OCI-LY7 (cell line): ENCODE data around the gene COX7B. TPM values are rescaled to one million over a fixed set of nuclear protein-coding genes. Genes with fewer than 3 reads are reported as not detected.

Experiments
- BruUV-seq: library from RNA; stranded (reverse); fragments of 400-500 nt; replicated peaks from 2 replicates; lab custom pipeline; 2021; lab: Mats Ljungman, UMichigan
- CTCF ChIA-PET: fragments of 300-600 bp; sonication (Branson Sonifier 250); formaldehyde crosslinking; loops from one replicate; lab custom pipeline; 2022; ENCODE audit warnings: antibody characterized with exemption; ENCODE audit not compliant: unreplicated experiment; lab: Charles Lee
- POLR2A ChIA-PET: fragments of 300-600 bp; sonication (Branson Sonifier 250); formaldehyde crosslinking; loops from one replicate; lab custom pipeline; 2022; ENCODE audit warnings: antibody characterized with exemption; lab: Charles Lee
- DNase-seq: peaks from one replicate; pipeline ENCODE4 v3.0.0-alpha.2; 2015; ENCODE audit warnings: low spot score
- H2AFZ ChIP-seq: fragments of 200-600 bp; sonication (generic), shearing (Covaris generic); 2 replicates; pipeline ENCODE4 v1.6.1; 2014; ENCODE audit warnings: mild to moderate bottlenecking, antibody characterized with exemption, low read length, moderate library complexity
- H3K27ac ChIP-seq: fragments of 200-600 bp; sonication (generic); 2 replicates; pipeline ENCODE4 v1.5.1; 2014; ENCODE audit warnings: mixed run types, low read depth, mild to moderate bottlenecking, moderate library complexity, low read length, inconsistent platforms; ENCODE audit not compliant: poor library complexity, severe bottlenecking
- H3K36me3 ChIP-seq: fragments of 200-600 bp; sonication (generic); 2 replicates; pipeline ENCODE4 v1.6.1; 2014; ENCODE audit warnings: mild to moderate bottlenecking, antibody characterized with exemption, low read length, moderate library complexity, mixed read lengths; ENCODE audit not compliant: insufficient read depth
- H3K4me1 ChIP-seq: fragments of 200-600 bp; sonication (generic); 2 replicates; pipeline ENCODE4 v1.5.1; 2014; ENCODE audit warnings: mild to moderate bottlenecking, low read length; ENCODE audit not compliant: insufficient read depth, poor library complexity, severe bottlenecking
- H3K4me2 ChIP-seq: fragments of 200-600 bp; sonication (generic); 2 replicates; pipeline ENCODE4 v1.6.1; 2014; ENCODE audit warnings: mild to moderate bottlenecking, low read length
- H3K4me3 ChIP-seq: fragments of 200-600 bp; sonication (generic); 2 replicates; pipeline ENCODE4 v1.5.1; 2014; ENCODE audit warnings: mild to moderate bottlenecking, low read depth, low read length; ENCODE audit not compliant: poor library complexity, severe bottlenecking
- H3K79me2 ChIP-seq: fragments of 200-600 bp; sonication (generic); 2 replicates; pipeline ENCODE4 v1.6.1; 2016; ENCODE audit warnings: low read depth, mild to moderate bottlenecking, low read length, moderate library complexity, mixed read lengths; ENCODE audit not compliant: insufficient read depth
- H3K9me2 ChIP-seq: fragments of 200-600 bp; sonication (generic); 2 replicates; pipeline ENCODE4 v1.6.1; 2016; ENCODE audit warnings: mild to moderate bottlenecking, low read length, mixed read lengths; ENCODE audit not compliant: insufficient read depth
- H3K9me3 ChIP-seq: fragments of 200-600 bp; sonication (generic); 2 replicates; pipeline ENCODE4 v1.6.1; 2014; ENCODE audit warnings: mild to moderate bottlenecking, mixed run types, low read length, mixed read lengths
- H4K20me1 ChIP-seq: fragments of 200-600 bp; sonication (generic); 2 replicates; pipeline ENCODE4 v1.6.1; 2014; ENCODE audit warnings: mild to moderate bottlenecking, antibody characterized with exemption, low read length, moderate library complexity, mixed read lengths; ENCODE audit not compliant: insufficient read depth
- CTCF ChIP-seq: fragments of 200-600 bp; sonication (generic); conservative IDR thresholded peaks from 2 replicates; pipeline ENCODE4 v1.5.1; 2014; ENCODE audit warnings: mild to moderate bottlenecking, antibody characterized with exemption, low read length, moderate library complexity, mixed read lengths
- EZH2phosphoT487 ChIP-seq: fragments of 200-600 bp; sonication (generic); IDR thresholded peaks from 2 replicates; pipeline ENCODE4 v1.6.1; 2018; ENCODE audit warnings: low read depth, borderline replicate concordance, mild to moderate bottlenecking, mixed run types, antibody characterized with exemption, low read length, moderate library complexity, mixed read lengths
- intact Hi-C: fragments of 100-400 bp; cut with micrococcal nuclease; formaldehyde crosslinking; loops from one replicate; pipeline ENCODE4 v1.10.0; 2022; ENCODE audit not compliant: unreplicated experiment
- small RNA-seq: library from RNA; depleted of rRNA; stranded (forward); fragments of <200 nt; gene quantifications from one replicate; pipeline ENCODE3, GENCODE V24; 2014
- total RNA-seq, 2 experiments: library from RNA; depleted of rRNA in 1 of 2; stranded (reverse); fragments of >200 nt in 1 of 2; shearing (Covaris generic) in 1 of 2; gene quantifications; 2 replicates each; pipeline ENCODE4 v1.2.3, GENCODE V29; 2014 to 2022

COX7B gene
- total RNA-seq, 2 experiments from 2014 or later = 199 to 256 TPM

GRCh38 chrX:77952173-77952572, 52.9 kb downstream of the COX7B start:
- H3K36me3 ChIP-seq = no peaks in the 10 kb centered on the region
- TF ChIP-seq EZH2phosphoT487 = no peak
- TF ChIP-seq CTCF = no peak
- no peaks in the 10 kb centered on the region for H3K9me3 ChIP-seq
- no peaks in the 10 kb centered on the region for H3K79me2 ChIP-seq
- CTCF ChIA-PET = no interaction called here
- intact Hi-C loops = no loop called here
- H4K20me1 ChIP-seq = no peaks in the 10 kb centered on the region
- no peak overlapping the region for H3K4me2 ChIP-seq
- POLR2A ChIA-PET = no interaction called here
- DNase-seq = no peak
- H3K4me3 ChIP-seq = no peak overlapping the region
- H3K9me2 ChIP-seq = no peaks in the 10 kb centered on the region
- H3K27ac ChIP-seq = no peak overlapping the region
- no peak overlapping the region for H2AFZ ChIP-seq
- H3K4me1 ChIP-seq = no peaks in the 10 kb centered on the region
- no TSS peak for BruUV-seq

- no peak overlapping the region for H3K4me3 ChIP-seq
- POLR2A ChIA-PET = interaction anchor here (0.6 kb wide), 2 partner anchors 21 to 284 kb away, joined by 3 to 4 read pairs; no protein-coding TSS in a partner anchor
- no peak for DNase-seq
- no peak overlapping the region for H3K27ac ChIP-seq
- H2AFZ ChIP-seq = no peak overlapping the region
- no peaks in the 10 kb centered on the region for H3K36me3 ChIP-seq
- H4K20me1 ChIP-seq = no peaks in the 10 kb centered on the region
- no peak overlapping the region for H3K4me2 ChIP-seq
- no peaks in the 10 kb centered on the region for H3K9me3 ChIP-seq
- no peaks in the 10 kb centered on the region for H3K79me2 ChIP-seq
- CTCF ChIA-PET = no interaction called here
- TF ChIP-seq EZH2phosphoT487 = no peak
- no peak for TF ChIP-seq CTCF
- H3K4me1 ChIP-seq = no peaks in the 10 kb centered on the region
- H3K9me2 ChIP-seq = no peaks in the 10 kb centered on the region
- intact Hi-C loops = no loop called here
- BruUV-seq = no TSS peak
These were observed 54.0 kb downstream of the COX7B start for GRCh38 chrX:77953302-77953701.

GRCh38 chrX:77953708-77954107, 54.4 kb downstream of the COX7B start:
- no peaks in the 10 kb centered on the region for H3K9me2 ChIP-seq
- H4K20me1 ChIP-seq = no peaks in the 10 kb centered on the region
- no peaks in the 10 kb centered on the region for H3K79me2 ChIP-seq
- no peak overlapping the region for H3K27ac ChIP-seq
- TF ChIP-seq EZH2phosphoT487 (no peak), CTCF (no peak)
- no TSS peak for BruUV-seq
- no peaks in the 10 kb centered on the region for H3K4me1 ChIP-seq
- no peak overlapping the region for H3K4me3 ChIP-seq
- intact Hi-C loops = no loop called here
- H3K4me2 ChIP-seq = no peak overlapping the region
- H3K9me3 ChIP-seq = no peaks in the 10 kb centered on the region
- H2AFZ ChIP-seq = no peak overlapping the region
- DNase-seq = no peak
- ChIA-PET POLR2A (interaction anchor here (0.6 kb wide), 1 partner anchor 20 kb away, joined by 3 read pairs; no protein-coding TSS in a partner anchor), CTCF (no interaction called here)
- no peaks in the 10 kb centered on the region for H3K36me3 ChIP-seq

Small RNA genes within 50 kb of the gene (small RNA-seq; reads per million reads assigned to genes)
- not detected for gene RN7SL460P

Other genes starting within 250 kb of the COX7B start
- 48.2 and 73.6 TPM in 2 replicates for gene ATRX, start 113.3 kb upstream of the COX7B start, total RNA-seq (2014; rRNA removed; shearing (Covaris generic))
- 65.0 and 66.3 TPM in 2 replicates for gene ATRX, start 113.3 kb upstream of the COX7B start, total RNA-seq (2022)
- 25.3 and 49.2 TPM in 2 replicates for gene MAGT1, start 4.0 kb upstream of the COX7B start, total RNA-seq (2014; rRNA removed; shearing (Covaris generic))
- 30.2 and 38.7 TPM in 2 replicates for gene MAGT1, start 4.0 kb upstream of the COX7B start, total RNA-seq (2022)
- gene ATP7A, start 11.2 kb downstream of the COX7B start, total RNA-seq (2014; rRNA removed; shearing (Covaris generic)) = 3.6 and 4.7 TPM in 2 replicates
- gene ATP7A, start 11.2 kb downstream of the COX7B start, total RNA-seq (2022) = 7.2 and 7.9 TPM in 2 replicates
- 0.31 TPM in 1 of 2 replicates, not detected in the other for gene PGAM4, start 70.2 kb downstream of the COX7B start, total RNA-seq (2014; rRNA removed; shearing (Covaris generic))
- gene PGAM4, start 70.2 kb downstream of the COX7B start, total RNA-seq (2022) = 0.53 TPM in 1 of 2 replicates, not detected in the other
- gene PGK1, start 204.8 kb downstream of the COX7B start, total RNA-seq (2014; rRNA removed; shearing (Covaris generic)) = 164 and 179 TPM in 2 replicates
- 293 and 433 TPM in 2 replicates for gene PGK1, start 204.8 kb downstream of the COX7B start, total RNA-seq (2022)
- 2.0 and 2.4 TPM in 2 replicates for gene TAF9B, start 240.2 kb downstream of the COX7B start, total RNA-seq (2014; rRNA removed; shearing (Covaris generic))
- gene TAF9B, start 240.2 kb downstream of the COX7B start, total RNA-seq (2022) = 0.92 and 0.93 TPM in 2 replicates